ENCODE results near the gene METRN.

Gene METRN

DNA sequence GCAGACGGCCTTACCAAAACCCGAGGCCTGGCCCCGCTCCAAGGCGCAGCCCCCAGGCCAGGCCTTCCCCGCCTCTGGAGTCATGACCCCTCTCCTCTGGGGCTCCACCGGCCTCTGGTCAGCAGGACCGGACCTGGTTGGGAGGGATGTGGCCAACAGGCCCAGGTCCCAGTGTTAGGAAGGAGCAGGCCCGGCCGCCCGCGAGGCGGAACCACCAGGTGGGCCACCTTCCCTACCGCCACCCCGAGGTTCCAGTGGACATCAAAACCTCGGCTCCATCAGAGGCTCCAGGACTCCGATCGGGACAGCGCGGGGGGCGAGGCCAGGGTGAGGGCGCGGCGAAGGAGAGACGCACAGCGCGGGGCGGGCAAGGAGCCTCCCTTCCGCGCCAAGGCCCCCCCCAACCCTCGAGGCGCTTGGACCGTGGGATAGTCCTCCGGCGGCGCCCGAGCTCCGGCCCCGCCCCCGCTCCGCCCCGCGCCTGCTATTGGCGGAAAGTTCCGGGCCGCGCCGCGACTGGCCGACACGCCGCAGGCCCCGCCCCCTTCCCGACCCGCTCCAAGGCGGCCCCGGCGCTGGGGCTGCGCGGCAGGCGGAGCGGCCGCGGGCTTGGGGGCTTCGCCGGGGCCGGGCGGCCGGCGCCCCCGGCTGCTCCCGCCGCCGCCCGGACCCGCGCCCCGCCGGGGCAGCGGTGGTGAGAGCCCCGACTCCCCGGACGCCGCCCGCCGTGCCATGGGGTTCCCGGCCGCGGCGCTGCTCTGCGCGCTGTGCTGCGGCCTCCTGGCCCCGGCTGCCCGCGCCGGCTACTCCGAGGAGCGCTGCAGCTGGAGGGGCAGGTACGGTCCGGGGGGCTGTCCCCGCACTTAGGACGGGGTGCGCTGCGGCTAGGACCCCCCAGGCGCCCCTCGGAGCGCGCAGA is at the start of gene METRN:
Gene METRN (plus strand): TSS at position 561 of the 919 bp plus-strand sequence. CDS start 172 bp downstream, at position 733.
- DNase-seq, result peak; percentile 83

DNA sequence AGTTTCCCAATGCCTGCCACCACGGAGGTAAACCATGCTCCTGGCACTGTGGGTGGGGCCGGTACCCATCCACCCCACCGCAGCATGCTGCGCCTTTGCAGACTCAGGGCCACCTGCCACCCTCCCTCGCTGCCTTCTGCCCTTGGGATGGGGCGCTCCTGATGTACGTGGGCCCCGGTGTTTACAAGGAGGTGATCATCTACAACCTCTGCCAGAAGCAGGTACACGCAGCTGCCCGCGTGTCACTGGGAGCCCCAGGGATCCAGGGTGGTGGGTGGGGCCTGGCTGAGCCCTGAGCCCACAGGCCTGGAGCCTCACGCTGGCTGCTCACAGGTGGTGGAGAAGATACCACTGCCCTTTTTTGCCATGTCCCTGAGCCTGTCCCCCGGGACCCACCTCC is 48.3 kb upstream of the METRN start:
- DNase-seq, result no peak

DNA sequence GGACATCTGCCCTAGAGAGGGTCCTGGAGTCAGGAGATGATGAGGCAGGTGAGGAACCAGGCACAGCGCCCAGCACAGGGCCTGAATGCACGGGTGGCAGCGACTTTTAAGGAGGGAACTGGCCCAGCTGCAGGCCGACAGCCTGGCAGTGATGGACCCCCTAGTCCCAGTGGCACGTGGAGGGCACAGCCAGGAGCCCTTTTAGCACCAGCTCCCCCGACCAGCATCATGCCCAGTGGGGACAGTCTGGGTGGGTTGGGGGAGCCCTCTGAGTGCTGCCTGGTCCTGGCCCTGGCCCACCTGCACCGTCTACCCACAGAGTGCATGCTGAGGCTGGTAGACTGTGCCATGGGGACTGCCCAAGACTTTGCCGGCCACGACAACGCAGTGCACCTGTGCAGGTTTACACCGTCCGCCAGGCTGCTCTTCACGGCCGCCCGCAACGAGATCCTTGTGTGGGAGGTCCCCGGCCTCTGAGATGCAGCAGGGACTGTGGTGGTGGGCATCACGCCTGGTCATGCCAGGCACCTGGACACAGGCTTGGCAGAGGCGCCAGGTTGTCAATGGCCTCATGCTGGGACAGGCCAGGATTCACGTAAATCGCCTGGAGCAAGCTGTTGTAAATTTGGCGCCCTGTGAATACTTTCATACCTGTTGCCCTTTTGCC is 47.7 kb upstream of the METRN start:
- no peak for DNase-seq

DNA sequence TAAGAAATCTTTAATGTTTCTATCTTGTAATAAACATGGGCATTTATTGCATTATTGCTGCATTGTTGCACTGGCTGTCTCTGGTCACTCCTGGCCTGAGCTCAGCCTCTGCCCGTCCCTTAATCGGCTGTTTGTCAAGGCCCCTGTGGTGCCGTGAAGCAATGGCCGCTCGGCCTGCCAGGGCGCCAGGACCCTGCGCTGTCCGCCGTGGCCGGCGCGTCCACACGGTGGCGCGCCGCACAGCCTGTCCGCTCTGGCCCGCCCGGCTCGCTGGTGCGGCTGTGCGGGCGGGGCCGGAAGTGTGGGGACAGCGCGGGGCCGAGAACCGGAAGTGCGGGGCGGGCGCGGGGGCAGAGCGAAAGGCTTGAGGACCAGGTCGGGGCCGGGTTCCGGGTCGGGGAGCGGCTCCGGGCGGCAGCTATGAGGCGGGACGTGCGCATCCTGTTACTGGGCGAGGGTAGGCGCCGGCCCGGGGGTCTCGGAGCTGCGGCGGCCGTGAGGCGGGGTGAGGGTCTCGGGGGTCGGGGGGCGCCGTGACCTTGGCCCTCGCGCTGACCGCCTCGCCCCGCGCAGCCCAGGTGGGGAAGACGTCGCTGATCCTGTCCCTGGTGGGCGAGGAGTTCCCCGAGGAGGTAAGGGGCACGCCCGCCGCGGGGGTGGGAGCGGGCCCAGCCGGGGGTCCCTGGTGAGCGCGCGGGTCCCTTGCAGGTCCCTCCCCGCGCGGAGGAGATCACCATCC is 47.0 kb upstream of the METRN start, which contains the start of gene RHOT2:
Gene RHOT2 (plus strand): TSS at position 353 of the 739 bp plus-strand sequence. CDS start 68 bp downstream, at position 421.
- DNase-seq, result peak; percentile 90

DNA sequence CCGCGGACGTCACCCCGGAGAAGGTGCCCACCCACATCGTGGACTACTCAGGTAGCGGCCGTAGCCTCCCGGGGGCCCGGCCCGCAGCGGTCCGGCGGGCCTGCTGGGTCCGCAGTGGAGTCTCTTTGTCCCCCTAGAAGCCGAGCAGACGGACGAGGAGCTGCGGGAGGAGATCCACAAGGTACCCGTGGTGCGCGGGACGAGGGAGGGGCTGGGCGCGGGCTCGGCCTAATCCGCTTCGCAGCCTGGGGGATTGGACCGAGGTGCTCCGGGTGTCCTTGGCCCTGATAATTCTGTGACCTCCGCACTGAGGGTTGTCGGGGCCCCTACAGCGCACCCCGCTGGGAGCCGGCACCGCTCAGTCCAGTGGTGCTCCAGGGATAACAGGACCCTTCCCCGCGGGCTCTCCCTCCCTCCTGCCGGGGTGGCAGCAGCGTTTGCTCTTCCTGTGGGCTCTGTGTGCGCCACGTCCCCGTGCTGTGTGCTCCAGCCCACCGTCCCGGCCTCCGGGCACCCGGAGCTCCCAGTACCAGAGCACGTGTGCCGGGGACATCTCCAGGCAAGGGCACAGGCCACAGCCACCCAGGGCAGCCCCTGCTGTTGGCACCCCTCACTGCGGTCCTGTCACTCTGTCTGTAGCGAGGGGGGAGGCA is 46.3 kb upstream of the METRN start:
- DNase-seq, result no peak

DNA sequence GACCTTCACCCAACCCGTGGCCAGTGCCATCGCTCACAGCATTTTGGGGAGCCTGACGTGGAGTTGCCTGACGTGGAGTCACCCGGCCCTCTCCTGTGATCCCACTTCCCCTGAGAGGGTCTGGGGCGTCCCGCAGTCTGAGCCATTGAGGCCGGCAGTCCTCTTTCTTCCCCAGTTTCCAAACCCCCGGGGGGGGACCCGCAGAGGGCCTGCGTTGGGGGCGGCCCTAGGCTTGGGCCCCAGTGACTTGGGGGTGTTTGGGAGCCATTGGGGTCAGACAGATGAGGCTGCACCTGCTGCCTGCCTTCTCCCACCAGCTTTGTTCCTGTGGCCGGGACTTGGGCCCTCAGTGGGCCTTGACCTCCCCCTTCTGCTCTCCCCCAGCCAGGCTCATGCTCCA is 45.3 kb upstream of the METRN start:
- no peak for DNase-seq

DNA sequence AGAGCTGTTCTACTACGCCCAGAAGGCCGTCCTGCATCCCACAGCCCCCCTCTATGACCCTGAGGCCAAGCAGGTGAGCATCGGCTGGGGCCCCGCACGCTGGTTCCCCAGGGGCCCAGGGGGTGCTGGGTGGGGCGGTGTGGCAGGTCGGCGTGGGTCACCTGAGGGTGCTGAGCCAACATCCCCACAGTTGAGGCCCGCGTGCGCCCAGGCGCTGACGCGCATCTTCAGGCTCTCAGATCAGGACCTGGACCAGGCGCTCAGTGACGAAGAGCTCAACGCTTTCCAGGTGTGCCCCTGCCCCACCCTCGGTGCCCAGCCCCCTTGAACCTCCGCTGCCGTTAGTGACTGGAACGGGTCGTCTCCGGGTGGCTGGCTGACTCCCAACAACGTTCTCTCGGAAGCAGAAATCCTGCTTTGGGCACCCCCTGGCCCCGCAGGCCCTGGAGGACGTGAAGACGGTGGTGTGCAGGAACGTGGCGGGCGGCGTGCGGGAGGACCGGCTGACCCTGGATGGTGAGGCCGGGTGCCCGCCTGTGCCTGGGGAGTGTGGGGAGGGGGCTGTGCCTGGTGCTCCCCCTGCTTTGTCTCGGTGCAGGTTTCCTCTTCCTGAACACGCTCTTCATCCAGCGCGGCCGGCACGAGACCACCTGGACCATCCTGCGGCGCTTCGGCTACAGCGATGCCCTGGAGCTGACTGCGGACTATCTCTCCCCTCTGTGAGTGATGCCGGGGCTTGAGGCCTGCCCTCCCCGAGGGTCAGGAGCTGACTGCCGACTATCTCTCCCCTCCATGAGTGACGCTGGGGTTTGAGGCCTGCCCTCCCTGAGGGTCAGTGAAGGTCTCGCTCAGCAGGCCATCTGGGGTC is 44.2 kb upstream of the METRN start:
- DNase-seq, result no peak

DNA sequence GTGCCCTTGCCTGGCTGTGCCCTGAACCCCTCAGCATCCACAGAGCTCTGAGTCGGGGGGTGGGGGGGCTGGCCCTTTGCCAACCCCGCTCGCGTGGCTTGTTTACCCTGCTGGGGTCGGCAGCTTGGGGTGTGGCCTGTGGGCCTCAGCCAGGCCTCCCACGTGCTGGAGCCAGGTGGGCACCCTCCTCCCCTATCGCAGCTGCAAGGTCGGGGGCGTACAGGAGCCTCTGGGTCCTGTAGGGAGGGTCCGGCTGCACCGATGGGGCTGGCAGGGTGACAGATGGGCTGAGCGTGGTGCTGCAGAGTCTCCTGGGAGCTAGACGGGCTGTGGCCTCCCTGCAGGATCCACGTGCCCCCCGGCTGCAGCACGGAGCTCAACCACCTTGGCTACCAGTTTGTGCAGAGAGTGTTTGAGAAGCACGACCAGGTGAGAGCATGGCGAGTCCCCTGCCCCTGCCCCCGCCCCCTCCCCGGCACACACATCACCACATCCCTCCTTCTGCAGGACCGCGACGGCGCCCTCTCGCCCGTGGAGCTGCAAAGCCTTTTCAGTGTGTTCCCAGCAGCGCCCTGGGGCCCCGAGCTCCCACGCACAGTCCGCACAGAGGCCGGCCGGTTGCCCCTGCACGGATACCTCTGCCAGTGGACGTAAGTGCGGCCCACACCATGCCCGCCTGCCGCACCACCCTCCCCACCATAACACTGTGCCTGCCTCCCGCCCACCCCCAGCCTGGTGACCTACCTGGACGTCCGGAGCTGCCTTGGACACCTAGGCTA is 43.4 kb upstream of the METRN start:
- no peak for DNase-seq

DNA sequence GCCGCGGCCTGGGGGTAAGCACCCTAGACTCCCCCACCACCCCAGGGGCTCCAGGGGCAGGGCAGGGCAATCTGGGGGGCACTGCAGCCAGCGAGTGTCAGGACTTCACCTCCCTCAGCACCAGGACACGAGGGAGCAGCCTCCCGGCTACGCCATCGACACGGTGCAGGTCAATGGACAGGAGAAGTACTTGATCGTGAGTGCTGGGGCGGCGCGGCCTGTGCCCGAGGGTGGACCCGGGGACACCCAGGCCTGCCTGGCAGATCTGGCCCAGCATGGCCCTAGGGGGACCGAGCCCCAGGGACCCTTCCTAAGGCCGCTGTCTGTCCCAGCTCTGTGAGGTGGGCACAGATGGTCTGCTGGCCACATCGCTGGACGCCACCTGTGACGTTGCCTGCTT is 42.5 kb upstream of the METRN start:
- DNase-seq, result no peak

DNA sequence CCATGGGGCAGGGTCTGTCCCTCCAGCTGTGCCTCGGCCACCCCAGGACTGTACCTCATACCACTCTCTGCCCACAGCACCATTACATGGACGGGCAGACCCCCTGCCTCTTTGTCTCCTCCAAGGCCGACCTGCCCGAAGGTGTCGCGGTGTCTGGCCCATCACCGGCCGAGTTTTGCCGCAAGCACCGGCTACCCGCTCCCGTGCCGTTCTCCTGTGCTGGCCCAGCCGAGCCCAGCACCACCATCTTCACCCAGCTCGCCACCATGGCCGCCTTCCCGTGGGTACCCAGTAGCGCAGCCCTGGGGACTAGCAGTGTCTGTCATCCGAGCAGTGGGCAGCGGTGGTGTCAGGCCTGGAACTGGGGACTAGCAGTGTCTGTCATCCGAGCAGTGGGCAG is 42.1 kb upstream of the METRN start:
- DNase-seq, result no peak

DNA sequence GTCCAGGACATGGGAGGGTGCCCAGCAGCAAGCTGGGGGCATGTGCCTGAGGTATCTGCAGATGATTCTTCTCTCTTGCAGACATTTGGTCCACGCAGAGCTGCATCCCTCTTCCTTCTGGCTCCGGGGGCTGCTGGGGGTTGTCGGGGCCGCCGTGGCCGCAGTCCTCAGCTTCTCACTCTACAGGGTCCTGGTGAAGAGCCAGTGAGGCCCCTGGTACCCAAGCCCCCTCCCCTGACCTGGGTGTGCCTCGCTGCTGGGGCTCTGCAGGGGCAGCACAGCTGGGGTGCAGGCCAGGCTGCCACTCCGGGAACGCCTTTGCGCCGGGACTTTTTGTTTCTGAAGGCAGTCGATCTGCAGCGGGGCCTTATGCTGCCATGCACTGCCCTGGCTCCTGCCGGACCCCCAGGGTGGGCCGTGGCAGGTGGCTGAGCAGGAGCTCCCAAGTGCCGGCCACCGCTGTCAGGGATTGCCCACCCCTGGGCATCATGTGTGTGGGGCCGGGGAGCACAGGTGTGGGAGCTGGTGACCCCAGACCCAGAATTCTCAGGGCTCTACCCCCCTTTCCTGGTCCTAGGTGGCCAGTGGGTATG is 41.4 kb upstream of the METRN start:
- no peak for DNase-seq

DNA sequence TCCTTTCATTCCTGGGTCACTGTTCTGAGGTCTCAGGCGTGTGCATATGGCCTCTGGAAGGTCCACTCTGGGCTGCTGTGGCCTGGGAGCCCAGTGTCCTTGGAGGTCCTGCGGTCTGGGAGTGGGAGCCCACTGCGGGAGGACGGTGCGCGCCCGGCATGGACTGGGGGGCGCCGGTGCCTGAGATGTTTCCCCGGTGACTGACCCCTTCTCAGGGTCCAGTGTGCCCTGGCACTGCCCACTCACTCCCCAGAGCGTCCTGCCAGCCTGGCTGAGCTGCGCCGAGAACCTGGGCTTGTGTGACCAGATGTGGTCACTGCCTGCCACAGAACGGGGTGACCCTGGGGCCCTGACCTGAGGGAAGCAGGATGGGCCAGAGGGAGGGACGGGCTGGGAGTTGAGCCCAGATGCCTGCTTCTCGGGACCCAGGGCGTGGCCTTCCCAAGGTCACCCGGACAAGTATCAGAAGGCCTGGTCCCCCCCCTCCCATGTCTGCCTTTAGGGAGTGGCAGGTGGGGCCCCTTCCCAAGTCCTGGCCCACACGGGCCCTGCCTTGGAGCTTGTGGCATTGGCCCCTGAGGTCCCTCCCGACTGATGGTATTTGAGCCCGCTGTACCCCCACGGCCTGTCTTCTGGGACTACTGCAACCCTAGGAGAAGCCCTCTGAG is 40.6 kb upstream of the METRN start:
- DNase-seq, result no peak

DNA sequence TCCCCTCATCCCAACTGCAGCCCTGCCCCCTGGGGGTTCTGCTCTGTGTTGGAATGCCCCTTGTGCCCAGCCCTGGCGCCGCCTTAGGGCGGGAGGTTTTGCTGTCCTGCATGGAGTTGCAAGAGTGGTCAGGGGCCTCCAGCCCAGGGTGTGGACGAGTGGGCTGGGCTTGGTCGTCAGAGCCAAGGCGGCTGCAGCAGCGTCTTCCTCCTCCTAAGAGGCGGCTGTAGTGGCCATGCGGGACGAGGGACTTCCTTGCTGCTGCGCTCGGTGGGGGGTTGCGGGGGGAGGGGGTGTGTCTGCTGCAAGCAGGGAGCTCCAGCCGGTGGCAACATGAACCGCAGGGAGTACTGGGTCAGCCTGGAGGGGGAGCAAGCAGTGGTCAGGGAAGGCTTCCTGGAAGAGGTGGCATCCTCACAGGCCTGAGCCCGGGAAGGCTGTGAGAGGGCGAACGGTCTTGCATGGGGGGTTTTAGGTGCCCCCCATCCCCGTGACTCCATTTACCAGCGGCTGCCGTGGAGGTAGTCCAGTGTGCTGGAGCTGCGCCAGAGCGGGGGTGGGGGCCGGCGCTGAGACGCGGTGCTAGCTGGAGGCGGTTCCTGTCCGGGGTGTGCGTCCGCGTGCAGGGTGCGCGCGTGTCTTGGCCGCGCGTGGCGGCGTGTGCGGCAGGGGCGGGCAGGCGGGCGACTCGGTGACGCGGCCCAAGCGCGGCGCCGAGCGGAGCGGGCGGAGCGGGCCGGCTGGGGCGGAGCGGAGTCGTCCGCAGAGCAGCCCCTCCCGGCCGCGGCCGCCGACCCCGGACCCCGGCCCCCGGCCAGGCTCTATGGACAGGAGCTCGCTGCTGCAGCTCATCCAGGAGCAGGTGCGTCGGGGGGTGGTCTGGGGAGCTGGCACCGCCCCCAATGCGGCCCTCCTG is 39.7 kb upstream of the METRN start, which contains the start of gene RHBDL1:
Gene RHBDL1 (plus strand): TSS at position 704 of the 916 bp plus-strand sequence. CDS start 120 bp downstream, at position 824.
- DNase-seq, result no peak

DNA sequence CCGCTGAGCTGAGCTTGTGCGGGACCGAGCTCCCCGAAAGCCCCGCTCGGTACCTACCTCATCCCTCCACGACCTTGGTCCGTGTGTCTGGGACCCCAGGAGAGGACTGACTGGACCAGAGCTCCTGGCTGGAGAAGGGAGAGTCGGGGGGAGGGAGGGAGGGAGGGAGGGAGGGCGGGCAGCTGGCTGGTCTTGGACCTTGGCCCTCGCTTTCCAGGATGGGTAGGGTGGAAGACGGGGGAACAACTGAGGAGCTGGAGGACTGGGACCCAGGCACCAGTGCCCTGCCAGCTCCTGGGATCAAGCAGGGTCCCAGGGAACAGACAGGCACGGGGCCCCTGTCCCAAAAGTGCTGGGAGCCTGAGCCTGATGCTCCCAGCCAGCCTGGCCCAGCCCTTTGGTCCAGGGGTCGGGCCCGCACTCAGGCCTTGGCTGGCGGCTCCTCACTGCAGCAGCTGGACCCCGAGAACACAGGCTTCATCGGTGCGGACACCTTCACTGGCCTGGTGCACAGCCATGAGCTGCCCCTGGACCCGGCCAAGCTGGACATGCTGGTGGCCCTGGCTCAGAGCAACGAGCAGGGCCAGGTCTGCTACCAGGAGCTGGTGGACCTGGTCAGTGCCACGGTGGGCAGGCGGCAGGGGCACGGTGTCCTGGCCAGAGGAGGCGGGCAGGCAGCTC is 38.9 kb upstream of the METRN start:
- no peak for DNase-seq

DNA sequence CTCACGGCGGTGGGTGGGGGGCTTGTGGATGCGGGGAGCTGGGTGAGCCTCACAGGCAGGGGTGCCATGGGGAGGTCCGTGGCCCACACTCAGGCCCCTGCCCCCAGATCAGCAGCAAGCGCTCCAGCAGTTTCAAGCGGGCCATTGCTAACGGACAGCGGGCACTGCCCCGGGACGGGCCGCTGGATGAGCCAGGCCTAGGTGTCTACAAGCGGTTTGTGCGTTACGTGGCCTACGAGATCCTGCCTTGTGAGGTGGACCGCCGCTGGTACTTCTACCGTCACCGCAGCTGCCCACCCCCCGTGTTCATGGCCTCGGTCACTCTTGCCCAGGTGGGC is 38.4 kb upstream of the METRN start:
- no peak for DNase-seq

DNA sequence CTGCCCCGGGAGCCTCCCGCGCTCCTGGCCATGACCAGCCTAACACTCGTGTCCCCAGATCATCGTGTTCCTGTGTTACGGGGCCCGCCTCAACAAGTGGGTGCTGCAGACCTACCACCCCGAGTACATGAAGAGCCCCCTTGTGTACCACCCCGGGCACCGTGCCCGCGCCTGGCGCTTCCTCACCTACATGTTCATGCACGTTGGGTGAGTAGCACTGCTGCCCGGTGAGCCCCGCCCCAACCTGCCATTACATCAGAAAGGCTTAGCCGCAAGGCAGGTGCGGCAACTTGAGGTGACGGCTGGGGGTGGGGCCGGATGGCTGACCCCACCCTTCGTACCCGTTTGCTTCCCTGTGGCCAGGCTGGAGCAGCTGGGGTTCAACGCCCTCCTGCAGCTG is 38.0 kb upstream of the METRN start:
- DNase-seq, result peak; percentile 79

DNA sequence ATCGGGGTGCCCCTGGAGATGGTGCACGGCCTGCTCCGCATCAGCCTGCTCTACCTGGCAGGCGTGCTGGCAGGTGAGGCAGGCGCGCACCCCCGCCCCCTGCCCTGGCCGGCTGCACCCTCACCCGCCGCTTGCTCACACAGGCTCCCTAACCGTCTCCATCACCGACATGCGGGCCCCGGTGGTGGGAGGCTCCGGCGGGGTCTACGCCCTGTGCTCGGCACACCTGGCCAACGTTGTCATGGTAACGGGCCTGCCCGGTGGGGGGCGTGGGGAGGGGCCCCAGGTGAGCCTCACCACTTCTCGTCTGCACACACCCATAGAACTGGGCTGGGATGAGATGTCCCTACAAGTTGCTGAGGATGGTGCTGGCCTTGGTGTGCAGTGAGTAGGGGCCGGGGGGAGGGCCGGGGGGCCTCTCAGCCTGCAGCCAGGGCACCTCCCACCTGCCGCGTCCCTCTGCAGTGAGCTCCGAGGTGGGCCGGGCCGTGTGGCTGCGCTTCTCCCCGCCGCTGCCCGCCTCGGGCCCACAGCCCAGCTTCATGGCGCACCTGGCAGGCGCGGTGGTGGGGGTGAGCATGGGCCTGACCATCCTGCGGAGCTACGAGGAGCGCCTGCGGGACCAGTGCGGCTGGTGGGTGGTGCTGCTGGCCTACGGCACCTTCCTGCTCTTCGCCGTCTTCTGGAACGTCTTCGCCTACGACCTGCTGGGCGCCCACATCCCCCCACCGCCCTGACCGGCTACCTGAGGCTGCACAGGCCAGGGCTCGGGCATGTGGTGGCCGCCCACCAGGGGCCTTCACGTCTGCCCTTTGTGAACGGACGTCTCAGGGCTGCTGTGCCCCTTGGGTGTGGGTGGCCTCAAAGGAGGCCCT is 37.4 kb upstream of the METRN start:
- DNase-seq, result peak; percentile 27
